HFFc6 (cell line): ENCODE data around the gene PLCL2. TPM values are rescaled to one million over a fixed set of nuclear protein-coding genes. Genes with fewer than 3 reads are reported as not detected.

Source experiments
- DNase-seq: peaks from one replicate; pipeline ENCODE4 v3.0.0-alpha.2; 2018
- H3K27ac Mint-ChIP-seq: 2 replicates; pipeline ENCODE4 v1.8.0; 2020; ENCODE audit warnings: mild to moderate bottlenecking, mixed read lengths
- H3K27me3 Mint-ChIP-seq: 2 replicates; pipeline ENCODE4 v1.8.0; 2021; ENCODE audit warnings: mild to moderate bottlenecking, moderate library complexity, mixed read lengths; ENCODE audit not compliant: insufficient read depth
- H3K36me3 Mint-ChIP-seq: 2 replicates; pipeline ENCODE4 v1.8.0; 2021; ENCODE audit warnings: low read depth, mixed read lengths
- H3K4me1 Mint-ChIP-seq: 2 replicates; pipeline ENCODE4 v1.8.0; 2020; ENCODE audit warnings: low read depth, mixed read lengths
- H3K4me3 Mint-ChIP-seq: 2 replicates; pipeline ENCODE4 v1.8.0; 2020; ENCODE audit warnings: mild to moderate bottlenecking, moderate library complexity, mixed read lengths
- H3K9me3 Mint-ChIP-seq: 2 replicates; pipeline ENCODE4 v1.8.0; 2020; ENCODE audit warnings: mild to moderate bottlenecking, mixed read lengths
- CTCF ChIP-seq: fragments of 200-600 bp; sonication (generic); IDR thresholded peaks from 2 replicates; pipeline ENCODE4 v1.5.0; 2021; ENCODE audit warnings: antibody characterized with exemption, mild to moderate bottlenecking
- total RNA-seq, 6 experiments: library from RNA; stranded (reverse); fragmentation: NEBNext Ultra II Directional; extraction: Animal tissue kit (Norgen Biotek cat#: 25700); gene quantifications; 2 replicates in 1 of 6; 3 replicates in 5 of 6; pipeline ENCODE4 v1.2.3, GENCODE V29; 2021

The PLCL2 gene
- total RNA-seq, 6 experiments from 2014 or later = 3.9 to 6.4 (median 5.7) TPM

- Mint-ChIP-seq H3K36me3 (no peaks in the 10 kb centered on the region), H3K4me3 (peak overlapping the region; percentile 18; the same call in 1 of the 2 replicates), H3K27ac (peak overlapping the region; percentile 19; the same call in 1 of the 2 replicates), H3K4me1 (peaks cover 48% of the 10 kb centered on the region), H3K27me3 (no peaks in the 10 kb centered on the region), H3K9me3 (no peaks in the 10 kb centered on the region)
- TF ChIP-seq CTCF = 0 out of 2 replicates have a peak, but pooled peaks have one; percentile 11
- DNase-seq = peak; percentile 68
These were observed 18.2 kb upstream of the PLCL2 start for GRCh38 chr3:16866571-16866970.

GRCh38 chr3:16868513-16868912 lies 16.2 kb upstream of the PLCL2 start:
- Mint-ChIP-seq H3K36me3 (no peaks in the 10 kb centered on the region), H3K4me1 (peaks cover 63% of the 10 kb centered on the region), H3K27ac (no peak overlapping the region), H3K9me3 (no peaks in the 10 kb centered on the region), H3K27me3 (no peaks in the 10 kb centered on the region), H3K4me3 (no peak overlapping the region)
- no peak for TF ChIP-seq CTCF
- DNase-seq = no peak

- Mint-ChIP-seq H3K27me3 (peaks cover 2% of the 10 kb centered on the region; the same call in 1 of the 2 replicates), H3K4me1 (peaks cover 56% of the 10 kb centered on the region), H3K4me3 (no peak overlapping the region), H3K9me3 (no peaks in the 10 kb centered on the region), H3K27ac (no peak overlapping the region), H3K36me3 (no peaks in the 10 kb centered on the region)
- no peak for TF ChIP-seq CTCF
- DNase-seq = peak; percentile 28
These were observed 15.3 kb upstream of the PLCL2 start for GRCh38 chr3:16869261-16870005.

- peak; percentile 18; the same call in 1 of the 2 replicates for TF ChIP-seq CTCF
- H3K27ac Mint-ChIP-seq = no peak overlapping the region
- H3K4me3 Mint-ChIP-seq = no peak overlapping the region
- peaks cover 28% of the 10 kb centered on the region for H3K4me1 Mint-ChIP-seq
- DNase-seq = no peak
- H3K27me3 Mint-ChIP-seq = peaks cover 2% of the 10 kb centered on the region; the same call in 1 of the 2 replicates
- no peaks in the 10 kb centered on the region for H3K9me3 Mint-ChIP-seq
- no peaks in the 10 kb centered on the region for H3K36me3 Mint-ChIP-seq
These were observed 12.6 kb upstream of the PLCL2 start for GRCh38 chr3:16871915-16872842.

GRCh38 chr3:16873872-16874271 lies 10.9 kb upstream of the PLCL2 start:
- Mint-ChIP-seq H3K27me3 (peaks cover 2% of the 10 kb centered on the region; the same call in 1 of the 2 replicates), H3K36me3 (no peaks in the 10 kb centered on the region), H3K27ac (no peak overlapping the region), H3K4me3 (no peak overlapping the region), H3K9me3 (no peaks in the 10 kb centered on the region), H3K4me1 (peaks cover 23% of the 10 kb centered on the region)
- no peak for DNase-seq
- no peak for TF ChIP-seq CTCF
